ENCODE measurements around the gene UBN1. TPM values are rescaled to one million over a fixed set of nuclear protein-coding genes. Genes with fewer than 3 reads are reported as not detected.
A peak's percentile ranks its signal among the peaks of the same experiment; 100 is the strongest.

The UBN1 gene
- total and polyA plus RNA-seq, 2 of the 13 experiments (the other 11 are each of a cell fraction or from before 2014, with no cell fraction given): 10.6 to 23.5 TPM

DNA sequence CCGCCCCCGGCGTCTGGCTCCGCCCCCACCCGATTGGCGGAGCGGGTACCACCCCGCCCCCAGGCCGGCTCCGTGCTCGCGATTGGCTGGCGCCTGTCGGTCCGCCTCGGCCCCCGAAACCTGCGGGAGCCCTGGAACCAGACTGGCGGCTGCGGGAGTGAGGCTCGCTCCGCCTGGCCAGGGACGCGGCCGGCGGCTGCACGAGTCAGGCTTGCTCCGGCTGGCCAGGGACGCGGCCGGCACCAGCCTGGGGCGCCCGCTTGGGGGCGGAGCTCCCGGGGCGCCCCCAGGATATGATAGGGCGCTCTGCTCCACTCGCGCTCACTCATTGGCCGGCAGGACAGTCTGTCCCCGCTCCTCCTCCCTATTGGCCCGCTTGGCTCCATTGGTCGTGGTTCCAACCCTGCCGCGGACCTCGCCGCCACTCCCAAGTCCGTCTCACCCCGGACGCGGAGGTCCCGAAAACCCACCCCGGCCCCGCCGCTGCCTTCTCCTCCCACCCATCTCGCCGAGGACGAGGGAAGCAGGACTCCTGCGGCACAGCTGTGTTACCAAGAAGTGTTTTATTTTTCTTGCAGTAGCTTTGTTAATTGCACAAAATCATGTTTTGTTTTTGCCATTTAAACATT lies 44.5 kb upstream of the UBN1 start (continued):
- TF ChIP-seq ZNF484 (CRISPR knock-in tag; IDR thresholded peaks at IDR 0.05; ENCODE audit: borderline replicate concordance, low read depth): no peak
- TF ChIP-seq PAX8 (CRISPR knock-in tag; IDR thresholded peaks at IDR 0.05; ENCODE audit: borderline replicate concordance): no peak
- TF ChIP-seq CC2D1A (CRISPR knock-in tag; IDR thresholded peaks at IDR 0.05): no peak
- TF ChIP-seq, protein P1, sequence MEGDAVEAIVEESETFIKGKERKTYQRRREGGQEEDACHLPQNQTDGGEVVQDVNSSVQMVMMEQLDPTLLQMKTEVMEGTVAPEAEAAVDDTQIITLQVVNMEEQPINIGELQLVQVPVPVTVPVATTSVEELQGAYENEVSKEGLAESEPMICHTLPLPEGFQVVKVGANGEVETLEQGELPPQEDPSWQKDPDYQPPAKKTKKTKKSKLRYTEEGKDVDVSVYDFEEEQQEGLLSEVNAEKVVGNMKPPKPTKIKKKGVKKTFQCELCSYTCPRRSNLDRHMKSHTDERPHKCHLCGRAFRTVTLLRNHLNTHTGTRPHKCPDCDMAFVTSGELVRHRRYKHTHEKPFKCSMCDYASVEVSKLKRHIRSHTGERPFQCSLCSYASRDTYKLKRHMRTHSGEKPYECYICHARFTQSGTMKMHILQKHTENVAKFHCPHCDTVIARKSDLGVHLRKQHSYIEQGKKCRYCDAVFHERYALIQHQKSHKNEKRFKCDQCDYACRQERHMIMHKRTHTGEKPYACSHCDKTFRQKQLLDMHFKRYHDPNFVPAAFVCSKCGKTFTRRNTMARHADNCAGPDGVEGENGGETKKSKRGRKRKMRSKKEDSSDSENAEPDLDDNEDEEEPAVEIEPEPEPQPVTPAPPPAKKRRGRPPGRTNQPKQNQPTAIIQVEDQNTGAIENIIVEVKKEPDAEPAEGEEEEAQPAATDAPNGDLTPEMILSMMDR (CRISPR knock-in tag; IDR thresholded peaks at IDR 0.05): no peak
- TF ChIP-seq SMARCE1 (IDR thresholded peaks at IDR 0.05; ENCODE audit: borderline replicate concordance): no peak
- 0 out of 2 replicates have a peak, but pooled peaks have one; percentile 28 for TF ChIP-seq ZBTB7B (CRISPR knock-in tag; IDR thresholded peaks at IDR 0.05)
- TF ChIP-seq ZNF850 (CRISPR knock-in tag; conservative IDR thresholded peaks at IDR 0.05): no peak
- no peak for TF ChIP-seq NONO (IDR thresholded peaks at IDR 0.05)
- TF ChIP-seq NONO (CRISPR knock-in tag; conservative IDR thresholded peaks at IDR 0.05): peak; percentile 35
- no peak for TF ChIP-seq ZNF547 (CRISPR knock-in tag; IDR thresholded peaks at IDR 0.05)
- no peak for TF ChIP-seq ZNF292 (CRISPR knock-in tag; IDR thresholded peaks at IDR 0.05; ENCODE audit: borderline replicate concordance, low read depth)
- no peak for TF ChIP-seq FOXJ3 (CRISPR knock-in tag; IDR thresholded peaks at IDR 0.05; ENCODE audit: borderline replicate concordance)
- no peak for TF ChIP-seq RFX5 (IDR thresholded peaks at IDR 0.05; ENCODE audit: low read depth, low read length)
- TF ChIP-seq THYN1 (CRISPR knock-in tag; IDR thresholded peaks at IDR 0.05; ENCODE audit: borderline replicate concordance, low read depth): no peak
- TF ChIP-seq NCOR1 (IDR thresholded peaks at IDR 0.05; ENCODE audit: borderline replicate concordance, low read length): no peak
- TF ChIP-seq MTF2 (CRISPR knock-in tag; IDR thresholded peaks at IDR 0.05; ENCODE audit: borderline replicate concordance): no peak
- no peak for TF ChIP-seq ZNF24 (IDR thresholded peaks at IDR 0.05)
- TF ChIP-seq ZNF792 (CRISPR knock-in tag; IDR thresholded peaks at IDR 0.05): 0 out of 2 replicates have a peak, but pooled peaks have one; percentile 25
- TF ChIP-seq, protein P2, sequence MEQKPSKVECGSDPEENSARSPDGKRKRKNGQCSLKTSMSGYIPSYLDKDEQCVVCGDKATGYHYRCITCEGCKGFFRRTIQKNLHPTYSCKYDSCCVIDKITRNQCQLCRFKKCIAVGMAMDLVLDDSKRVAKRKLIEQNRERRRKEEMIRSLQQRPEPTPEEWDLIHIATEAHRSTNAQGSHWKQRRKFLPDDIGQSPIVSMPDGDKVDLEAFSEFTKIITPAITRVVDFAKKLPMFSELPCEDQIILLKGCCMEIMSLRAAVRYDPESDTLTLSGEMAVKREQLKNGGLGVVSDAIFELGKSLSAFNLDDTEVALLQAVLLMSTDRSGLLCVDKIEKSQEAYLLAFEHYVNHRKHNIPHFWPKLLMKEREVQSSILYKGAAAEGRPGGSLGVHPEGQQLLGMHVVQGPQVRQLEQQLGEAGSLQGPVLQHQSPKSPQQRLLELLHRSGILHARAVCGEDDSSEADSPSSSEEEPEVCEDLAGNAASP (CRISPR knock-in tag; IDR thresholded peaks at IDR 0.05; ENCODE audit: borderline replicate concordance): no peak
- TF ChIP-seq SRF (IDR thresholded peaks at IDR 0.05; ENCODE audit: low read depth, low read length): no peak
- TF ChIP-seq, protein P3, sequence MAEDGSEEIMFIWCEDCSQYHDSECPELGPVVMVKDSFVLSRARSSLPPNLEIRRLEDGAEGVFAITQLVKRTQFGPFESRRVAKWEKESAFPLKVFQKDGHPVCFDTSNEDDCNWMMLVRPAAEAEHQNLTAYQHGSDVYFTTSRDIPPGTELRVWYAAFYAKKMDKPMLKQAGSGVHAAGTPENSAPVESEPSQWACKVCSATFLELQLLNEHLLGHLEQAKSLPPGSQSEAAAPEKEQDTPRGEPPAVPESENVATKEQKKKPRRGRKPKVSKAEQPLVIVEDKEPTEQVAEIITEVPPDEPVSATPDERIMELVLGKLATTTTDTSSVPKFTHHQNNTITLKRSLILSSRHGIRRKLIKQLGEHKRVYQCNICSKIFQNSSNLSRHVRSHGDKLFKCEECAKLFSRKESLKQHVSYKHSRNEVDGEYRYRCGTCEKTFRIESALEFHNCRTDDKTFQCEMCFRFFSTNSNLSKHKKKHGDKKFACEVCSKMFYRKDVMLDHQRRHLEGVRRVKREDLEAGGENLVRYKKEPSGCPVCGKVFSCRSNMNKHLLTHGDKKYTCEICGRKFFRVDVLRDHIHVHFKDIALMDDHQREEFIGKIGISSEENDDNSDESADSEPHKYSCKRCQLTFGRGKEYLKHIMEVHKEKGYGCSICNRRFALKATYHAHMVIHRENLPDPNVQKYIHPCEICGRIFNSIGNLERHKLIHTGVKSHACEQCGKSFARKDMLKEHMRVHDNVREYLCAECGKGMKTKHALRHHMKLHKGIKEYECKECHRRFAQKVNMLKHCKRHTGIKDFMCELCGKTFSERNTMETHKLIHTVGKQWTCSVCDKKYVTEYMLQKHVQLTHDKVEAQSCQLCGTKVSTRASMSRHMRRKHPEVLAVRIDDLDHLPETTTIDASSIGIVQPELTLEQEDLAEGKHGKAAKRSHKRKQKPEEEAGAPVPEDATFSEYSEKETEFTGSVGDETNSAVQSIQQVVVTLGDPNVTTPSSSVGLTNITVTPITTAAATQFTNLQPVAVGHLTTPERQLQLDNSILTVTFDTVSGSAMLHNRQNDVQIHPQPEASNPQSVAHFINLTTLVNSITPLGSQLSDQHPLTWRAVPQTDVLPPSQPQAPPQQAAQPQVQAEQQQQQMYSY (CRISPR knock-in tag; IDR thresholded peaks at IDR 0.05): no peak
- TF ChIP-seq TCF7L2 (IDR thresholded peaks at IDR 0.05; ENCODE audit: low read depth, low read length): no peak
- no peak for TF ChIP-seq ZBTB21 (CRISPR knock-in tag; IDR thresholded peaks at IDR 0.05)
- TF ChIP-seq NPAS2 (CRISPR knock-in tag; IDR thresholded peaks at IDR 0.05; ENCODE audit: borderline replicate concordance): no peak
- TF ChIP-seq SP1 (IDR thresholded peaks at IDR 0.05): no peak
- peak; percentile 30; the same call in 1 of the 2 replicates for TF ChIP-seq SP1 (CRISPR knock-in tag; IDR thresholded peaks at IDR 0.05)

Measured in HepG2 (cell line).